Astrocyte (in vitro differentiated cells and primary cell): ENCODE data around the gene ROBO2. TPM values are rescaled to one million over a fixed set of nuclear protein-coding genes. Genes with fewer than 3 reads are reported as not detected.

Source experiments
- DNase-seq: peaks from one replicate; pipeline ENCODE4 v3.0.0-alpha.2; 2010; ENCODE audit warnings: low read depth
- FAIRE-seq: peaks from 2 replicates; lab custom pipeline; 2011; peaks lifted over from hg19 to GRCh38; lab: Jason Lieb, UNC
- H2AFZ ChIP-seq: 2 replicates; pipeline ENCODE4 v1.6.0; 2012; ENCODE audit warnings: low read depth, low read length, inconsistent platforms
- H3K27ac ChIP-seq: 2 replicates; pipeline ENCODE4 v1.5.1; 2011; ENCODE audit warnings: low read depth, low read length, inconsistent platforms
- H3K27me3 ChIP-seq: 2 replicates; pipeline ENCODE4 v1.6.0; 2011; ENCODE audit warnings: low read length, inconsistent platforms; ENCODE audit not compliant: insufficient read depth
- H3K36me3 ChIP-seq: 2 replicates; pipeline ENCODE4 v1.5.1; 2011; ENCODE audit warnings: low read length, inconsistent platforms; ENCODE audit not compliant: insufficient read depth
- H3K4me1 ChIP-seq: 2 replicates; pipeline ENCODE4 v1.5.1; 2011; ENCODE audit warnings: low read length, inconsistent platforms; ENCODE audit not compliant: insufficient read depth
- H3K4me2 ChIP-seq: 2 replicates; pipeline ENCODE4 v1.6.0; 2012; ENCODE audit warnings: low read length, inconsistent platforms
- H3K4me3 ChIP-seq: 2 replicates; pipeline ENCODE4 v1.5.1; 2011; ENCODE audit warnings: low read depth, mild to moderate bottlenecking, low read length, inconsistent platforms; ENCODE audit not compliant: insufficient read depth
- H3K79me2 ChIP-seq: 2 replicates; pipeline ENCODE4 v1.6.0; 2012; ENCODE audit warnings: mild to moderate bottlenecking, low read length, inconsistent platforms; ENCODE audit not compliant: insufficient read depth
- H3K9ac ChIP-seq: 2 replicates; pipeline ENCODE4 v1.6.0; 2012; ENCODE audit warnings: mild to moderate bottlenecking, low read length, inconsistent platforms
- H3K9me3 ChIP-seq: 2 replicates; pipeline ENCODE4 v1.5.1; 2012; ENCODE audit warnings: low read depth, mild to moderate bottlenecking, low read length, inconsistent platforms; ENCODE audit not compliant: insufficient read depth
- H4K20me1 ChIP-seq: 2 replicates; pipeline ENCODE4 v1.6.0; 2012; ENCODE audit warnings: low read length, inconsistent platforms; ENCODE audit not compliant: insufficient read depth
- H3K27ac Mint-ChIP-seq: one replicate; pipeline ENCODE4 v1.8.0; 2021; ENCODE audit warnings: mild to moderate bottlenecking, mixed read lengths; ENCODE audit not compliant: unreplicated experiment
- H3K27me3 Mint-ChIP-seq: one replicate; pipeline ENCODE4 v1.8.0; 2021; ENCODE audit warnings: low read depth, mixed read lengths; ENCODE audit not compliant: unreplicated experiment
- H3K36me3 Mint-ChIP-seq: one replicate; pipeline ENCODE4 v1.8.0; 2021; ENCODE audit warnings: low read depth, mixed read lengths; ENCODE audit not compliant: unreplicated experiment
- H3K4me1 Mint-ChIP-seq: one replicate; pipeline ENCODE4 v1.8.0; 2021; ENCODE audit warnings: low read depth, mixed read lengths; ENCODE audit not compliant: unreplicated experiment
- H3K4me3 Mint-ChIP-seq: one replicate; pipeline ENCODE4 v1.8.0; 2021; ENCODE audit warnings: mild to moderate bottlenecking, moderate library complexity, mixed read lengths; ENCODE audit not compliant: unreplicated experiment
- H3K9me3 Mint-ChIP-seq: one replicate; pipeline ENCODE4 v1.8.0; 2021; ENCODE audit warnings: mild to moderate bottlenecking, mixed read lengths; ENCODE audit not compliant: unreplicated experiment
- CTCF ChIP-seq: IDR thresholded peaks from 2 replicates; pipeline ENCODE4 v1.5.1; 2011; ENCODE audit warnings: low read depth, mild to moderate bottlenecking, inconsistent platforms, low read length, moderate library complexity; ENCODE audit not compliant: insufficient read depth
- EZH2 ChIP-seq: IDR thresholded peaks from 2 replicates; pipeline ENCODE4 v1.6.1; 2012; ENCODE audit warnings: mild to moderate bottlenecking, low read length, inconsistent platforms; ENCODE audit not compliant: insufficient read depth
- total RNA-seq: library from RNA; stranded (reverse); gene quantifications from 2 replicates; pipeline ENCODE4 v1.2.1, GENCODE V29; 2021

The ROBO2 gene
- total RNA-seq, 1 donor from 2014 or later, result 1.4 TPM

GRCh38 chr3:77652624-77653023, 612.7 kb downstream of the ROBO2 start:
- no peaks in the 10 kb centered on the region for H3K9me3 Mint-ChIP-seq
- H3K27ac Mint-ChIP-seq, result no peak overlapping the region

GRCh38 chr3:77655396-77655795, 615.5 kb downstream of the ROBO2 start:
- FAIRE-seq (no peak), DNase-seq (no peak)
- TF ChIP-seq CTCF, result no peak
- no peak for TF ChIP-seq EZH2
- no peak overlapping the region for H3K27ac Mint-ChIP-seq
- no peak overlapping the region for H3K9ac ChIP-seq
- H3K4me1 ChIP-seq, result no peaks in the 10 kb centered on the region
- H3K36me3 Mint-ChIP-seq, result no peaks in the 10 kb centered on the region
- H3K36me3 ChIP-seq, result no peaks in the 10 kb centered on the region
- H4K20me1 ChIP-seq, result no peaks in the 10 kb centered on the region
- no peaks in the 10 kb centered on the region for H3K4me1 Mint-ChIP-seq
- peaks cover 7% of the 10 kb centered on the region for H3K9me3 Mint-ChIP-seq
- no peak overlapping the region for H3K27ac ChIP-seq
- no peak overlapping the region for H3K4me2 ChIP-seq
- no peak overlapping the region for H2AFZ ChIP-seq
- no peak overlapping the region for H3K4me3 Mint-ChIP-seq
- no peaks in the 10 kb centered on the region for H3K27me3 ChIP-seq
- no peaks in the 10 kb centered on the region for H3K9me3 ChIP-seq
- no peak overlapping the region for H3K4me3 ChIP-seq
- H3K79me2 ChIP-seq, result no peaks in the 10 kb centered on the region
- H3K27me3 Mint-ChIP-seq, result no peaks in the 10 kb centered on the region

More at GRCh38 chr3:77652624-77653023, 612.7 kb downstream of the ROBO2 start:
- no peak overlapping the region for H3K9ac ChIP-seq
- no peaks in the 10 kb centered on the region for H3K36me3 Mint-ChIP-seq
- no peak overlapping the region for H3K4me3 Mint-ChIP-seq
- no peak for TF ChIP-seq CTCF
- TF ChIP-seq EZH2, result no peak
- no peaks in the 10 kb centered on the region for H3K4me1 ChIP-seq
- no peaks in the 10 kb centered on the region for H3K27me3 ChIP-seq
- H3K4me2 ChIP-seq, result no peak overlapping the region
- FAIRE-seq (no peak), DNase-seq (no peak)
- H3K27me3 Mint-ChIP-seq, result no peaks in the 10 kb centered on the region
- no peaks in the 10 kb centered on the region for H3K36me3 ChIP-seq
- H3K9me3 ChIP-seq, result no peaks in the 10 kb centered on the region
- no peak overlapping the region for H3K4me3 ChIP-seq
- H3K27ac ChIP-seq, result no peak overlapping the region
- no peak overlapping the region for H2AFZ ChIP-seq
- H3K79me2 ChIP-seq, result no peaks in the 10 kb centered on the region
- no peaks in the 10 kb centered on the region for H4K20me1 ChIP-seq
- peaks cover 3% of the 10 kb centered on the region for H3K4me1 Mint-ChIP-seq

- Histone ChIP-seq H3K27me3 (no peaks in the 10 kb centered on the region), H3K9ac (no peak overlapping the region), H3K27ac (no peak overlapping the region), H4K20me1 (no peaks in the 10 kb centered on the region), H2AFZ (no peak overlapping the region), H3K4me1 (no peaks in the 10 kb centered on the region), H3K36me3 (no peaks in the 10 kb centered on the region), H3K9me3 (no peaks in the 10 kb centered on the region), H3K4me2 (no peak overlapping the region), H3K79me2 (no peaks in the 10 kb centered on the region), H3K4me3 (no peak overlapping the region)
- H3K27ac Mint-ChIP-seq, result no peak overlapping the region
- no peak for FAIRE-seq
- TF ChIP-seq EZH2 (no peak), CTCF (no peak)
- DNase-seq, result no peak
- peaks cover 2% of the 10 kb centered on the region for H3K36me3 Mint-ChIP-seq
- H3K27me3 Mint-ChIP-seq, result no peaks in the 10 kb centered on the region
- no peaks in the 10 kb centered on the region for H3K4me1 Mint-ChIP-seq
- no peak overlapping the region for H3K4me3 Mint-ChIP-seq
- H3K9me3 Mint-ChIP-seq, result peaks cover 12% of the 10 kb centered on the region
Measured at GRCh38 chr3:77660718-77661117, 620.8 kb downstream of the ROBO2 start.
